H9 (cell line): ENCODE measurements around the gene PACSIN2. TPM values are rescaled to one million over a fixed set of nuclear protein-coding genes. Genes with fewer than 3 reads are reported as not detected.
A peak's percentile ranks its signal among the peaks of the same experiment; 100 is the strongest.

ENCODE experiments used
- DNase-seq: peaks from one replicate; pipeline ENCODE4 v3.0.0-alpha.2; 2017
- H2AFZ ChIP-seq: one replicate; pipeline ENCODE4 v1.6.1; 2013; ENCODE audit warnings: mild to moderate bottlenecking, low read length, control low read depth, moderate library complexity
- H2AK5ac ChIP-seq: 2 replicates; pipeline ENCODE4 v1.6.1; 2013; ENCODE audit warnings: low read length, control low read depth, mixed read lengths; ENCODE audit not compliant: insufficient read length
- H2BK120ac ChIP-seq: one replicate; pipeline ENCODE4 v1.6.1; 2013; ENCODE audit warnings: low read depth, mild to moderate bottlenecking, low read length, control low read depth, inconsistent platforms; ENCODE audit not compliant: poor library complexity, severe bottlenecking
- H2BK12ac ChIP-seq: 2 replicates; pipeline ENCODE4 v1.6.1; 2013; ENCODE audit warnings: low read length, control low read depth, mixed read lengths, low read depth; ENCODE audit not compliant: insufficient read length
- H2BK15ac ChIP-seq: 2 replicates; pipeline ENCODE4 v1.6.1; 2013; ENCODE audit warnings: low read depth, low read length, control low read depth
- H2BK20ac ChIP-seq: one replicate; pipeline ENCODE4 v1.6.1; 2013; ENCODE audit warnings: low read depth, mild to moderate bottlenecking, low read length, control low read depth, inconsistent platforms; ENCODE audit not compliant: poor library complexity, severe bottlenecking
- H2BK5ac ChIP-seq: 2 replicates; pipeline ENCODE4 v1.6.1; 2013; ENCODE audit warnings: low read length, control low read depth, mixed read lengths; ENCODE audit not compliant: insufficient read length
- H3K14ac ChIP-seq: 2 replicates; pipeline ENCODE4 v1.6.1; 2013; ENCODE audit warnings: low read length, control low read depth; ENCODE audit not compliant: insufficient read depth
- H3K18ac ChIP-seq: 2 replicates; pipeline ENCODE4 v1.6.1; 2013; ENCODE audit warnings: low read depth, mild to moderate bottlenecking, mixed read lengths, low read length, control low read depth; ENCODE audit not compliant: insufficient read length
- H3K23ac ChIP-seq: 2 replicates; pipeline ENCODE4 v1.6.1; 2013; ENCODE audit warnings: low read length, control low read depth, mixed read lengths, low read depth; ENCODE audit not compliant: insufficient read length
- H3K23me2 ChIP-seq: 2 replicates; pipeline ENCODE4 v1.6.1; 2013; ENCODE audit warnings: low read depth, mild to moderate bottlenecking, mixed read lengths, low read length, control low read depth; ENCODE audit not compliant: insufficient read length, poor library complexity, severe bottlenecking
- H3K27ac ChIP-seq: 2 replicates; pipeline ENCODE4 v1.5.1; 2013; ENCODE audit warnings: low read length, control low read depth, mixed read lengths, low read depth; ENCODE audit not compliant: insufficient read length
- H3K27me3 ChIP-seq: 2 replicates; pipeline ENCODE4 v1.6.1; 2013; ENCODE audit warnings: low read length, control low read depth, inconsistent platforms; ENCODE audit not compliant: insufficient read depth
- H3K4ac ChIP-seq: 2 replicates; pipeline ENCODE4 v1.6.1; 2013; ENCODE audit warnings: low read depth, mild to moderate bottlenecking, control low read depth, inconsistent platforms, low read length, moderate library complexity
- H3K4me1 ChIP-seq: 2 replicates; pipeline ENCODE4 v1.6.1; 2013; ENCODE audit warnings: low read length, control low read depth, inconsistent platforms; ENCODE audit not compliant: insufficient read depth
- H3K4me2 ChIP-seq: 2 replicates; pipeline ENCODE4 v1.6.1; 2013; ENCODE audit warnings: low read length, control low read depth, mixed read lengths; ENCODE audit not compliant: insufficient read length, insufficient read depth
- H3K56ac ChIP-seq: 2 replicates; pipeline ENCODE4 v1.6.1; 2013; ENCODE audit warnings: low read depth, mild to moderate bottlenecking, mixed read lengths, low read length, control low read depth; ENCODE audit not compliant: insufficient read length
- H3K79me1 ChIP-seq: 2 replicates; pipeline ENCODE4 v1.6.1; 2013; ENCODE audit warnings: low read depth, mild to moderate bottlenecking, moderate library complexity, low read length, control low read depth, inconsistent platforms; ENCODE audit not compliant: insufficient read depth, poor library complexity, severe bottlenecking
- H3K79me2 ChIP-seq: 2 replicates; pipeline ENCODE4 v1.6.1; 2013; ENCODE audit warnings: low read length, control low read depth, inconsistent platforms; ENCODE audit not compliant: insufficient read depth
- H3K9ac ChIP-seq: 2 replicates; pipeline ENCODE4 v1.6.1; 2013; ENCODE audit warnings: low read length, control low read depth, mixed read lengths; ENCODE audit not compliant: insufficient read length; ENCODE audit errors: extremely low read depth
- H3K9me3 ChIP-seq: one replicate; pipeline ENCODE4 v1.6.1; 2013; ENCODE audit warnings: low read depth, low read length, inconsistent platforms; ENCODE audit not compliant: control insufficient read depth
- H3T11ph ChIP-seq: one replicate; pipeline ENCODE4 v1.6.1; 2013; ENCODE audit warnings: mild to moderate bottlenecking, low read length, control low read depth, inconsistent platforms
- H4K20me1 ChIP-seq: one replicate; pipeline ENCODE4 v1.6.1; 2013; ENCODE audit not compliant: control insufficient read depth, insufficient read length, insufficient read depth
- H4K5ac ChIP-seq: 2 replicates; pipeline ENCODE4 v1.6.1; 2013; ENCODE audit warnings: low read depth, mild to moderate bottlenecking, mixed read lengths, low read length, control low read depth; ENCODE audit not compliant: insufficient read length
- H4K8ac ChIP-seq: replicated peaks from 2 replicates; pipeline ENCODE4 v1.6.1; 2013; ENCODE audit warnings: low read length, control low read depth, mixed read lengths, low read depth; ENCODE audit not compliant: insufficient read length
- H4K91ac ChIP-seq: 2 replicates; pipeline ENCODE4 v1.6.1; 2013; ENCODE audit warnings: low read depth, mild to moderate bottlenecking, moderate library complexity, mixed read lengths, low read length, control low read depth; ENCODE audit not compliant: insufficient read length
- H3K27ac Mint-ChIP-seq, 3 experiments: 2 replicates in 2 of 3; 3 replicates in 1 of 3; pipeline ENCODE4 v1.8.0; 2020 to 2021; ENCODE audit warnings: mixed read lengths in 3 of 3, mild to moderate bottlenecking in 1 of 3, moderate library complexity in 1 of 3
- H3K27me3 Mint-ChIP-seq: 2 replicates; pipeline ENCODE4 v1.8.0; 2021; ENCODE audit warnings: low read depth, mild to moderate bottlenecking, moderate library complexity, mixed read lengths
- H3K36me3 Mint-ChIP-seq, 3 experiments: 2 replicates in 2 of 3; 3 replicates in 1 of 3; pipeline ENCODE4 v1.8.0; 2020 to 2021; ENCODE audit warnings: low read depth in 3 of 3, mixed read lengths in 3 of 3; ENCODE audit not compliant: insufficient read depth in 1 of 3
- H3K4me1 Mint-ChIP-seq, 2 experiments: 2 replicates each; pipeline ENCODE4 v1.8.0; 2020; ENCODE audit warnings: mixed read lengths in 2 of 2
- H3K4me3 Mint-ChIP-seq, 2 experiments: 2 replicates in 1 of 2; 3 replicates in 1 of 2; pipeline ENCODE4 v1.8.0; 2020 to 2021; ENCODE audit warnings: mild to moderate bottlenecking in 2 of 2, mixed read lengths in 2 of 2, moderate library complexity in 1 of 2
- H3K9me3 Mint-ChIP-seq, 2 experiments: 2 replicates in 1 of 2; 3 replicates in 1 of 2; pipeline ENCODE4 v1.8.0; 2020; ENCODE audit warnings: mild to moderate bottlenecking in 2 of 2, mixed read lengths in 2 of 2, moderate library complexity in 1 of 2
- WGBS: extraction: QIAGEN DNeasy Blood & Tissue Kit; methylation state at CpG from one replicate; pipeline ENCODE4 v1.1.7; 2013; ENCODE audit warnings: missing lambda C conversion rate, low lambda C conversion rate, mixed read lengths; ENCODE audit not compliant: insufficient read length; ENCODE audit errors: extremely low coverage; 5-methylcytosine and 5-hydroxymethylcytosine counted together
- total RNA-seq: library from RNA; stranded (reverse); gene quantifications from 2 replicates; pipeline ENCODE4 v1.2.1, GENCODE V29; 2021
- TF ChIP-seq, protein P1 (sequence below): fragments of 200-600 bp; sonication (generic); conservative IDR thresholded peaks from 3 replicates; pipeline ENCODE4 v1.8.0; 2021; ENCODE audit warnings: antibody characterized with exemption, mild to moderate bottlenecking

The PACSIN2 gene
- total RNA-seq, 1 experiment from 2014 or later: 62.3 TPM

DNA sequence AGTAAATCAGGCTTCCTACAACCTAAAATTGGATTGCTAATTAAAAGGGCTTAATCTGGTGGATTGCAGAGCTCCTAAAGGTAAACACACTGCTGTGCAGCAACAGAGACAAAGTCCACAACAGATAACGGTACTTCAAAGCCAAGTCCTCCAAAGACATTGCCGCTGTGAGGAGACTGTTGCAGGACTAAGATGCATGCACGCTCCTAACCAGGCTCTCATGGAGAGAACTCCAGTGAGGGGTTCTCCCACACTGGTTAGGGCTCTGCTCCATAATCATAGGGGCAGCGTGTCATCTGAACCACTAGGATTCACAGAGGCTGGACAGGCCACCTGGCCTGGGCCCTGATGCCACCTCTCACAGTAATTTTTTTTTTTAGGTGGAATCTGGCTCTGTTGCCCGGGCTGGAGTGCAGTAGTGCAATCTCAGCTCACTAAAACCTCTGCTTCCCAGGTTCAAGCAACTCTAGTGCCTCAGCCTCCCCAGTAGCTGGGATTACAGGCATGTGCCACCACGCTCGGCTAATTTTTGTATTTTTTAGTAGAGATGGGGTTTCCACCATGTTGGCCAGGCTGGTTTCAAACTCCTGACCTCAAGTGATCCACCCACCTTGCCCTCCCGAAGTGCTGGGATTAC, 101.0 kb downstream of the PACSIN2 start:
- Histone ChIP-seq H2BK15ac (no peak overlapping the region), H3K9me3 (no peaks in the 10 kb centered on the region), H4K20me1 (no peaks in the 10 kb centered on the region), H2BK20ac (no peak overlapping the region), H3K27ac (no peak overlapping the region), H3K79me1 (no peaks in the 10 kb centered on the region), H3K56ac (no peak overlapping the region), H2BK5ac (no peak overlapping the region), H3K23me2 (no peaks in the 10 kb centered on the region), H3K79me2 (peaks cover 4% of the 10 kb centered on the region; the same call in 1 of the 2 replicates), H3T11ph (no peak overlapping the region), H2BK12ac (no peak overlapping the region), H3K4me2 (no peak overlapping the region), H3K4me1 (peaks cover 4% of the 10 kb centered on the region; the same call in 1 of the 2 replicates), H3K9ac (no peak overlapping the region), H4K5ac (no peak overlapping the region), H3K4ac (no peak overlapping the region), H4K91ac (no peak overlapping the region), H2BK120ac (no peak overlapping the region), H3K27me3 (no peaks in the 10 kb centered on the region), H4K8ac (no peak overlapping the region), H2AK5ac (no peak overlapping the region), H3K23ac (no peak overlapping the region), H3K18ac (no peak overlapping the region), H3K14ac (no peak overlapping the region), H2AFZ (no peak overlapping the region)
- peak overlapping the region in 1 of 3 experiments; percentile 87; a peak in 1 of 7 replicates for H3K27ac Mint-ChIP-seq
- H3K9me3 Mint-ChIP-seq: no peaks in the 10 kb centered on the region
- H3K36me3 Mint-ChIP-seq: peaks cover 4 to 26% (median 17%) of the 10 kb centered on the region in 3 experiments; a peak in 6 of 7 replicates
- no CpG with 5 or more reads among the region's 8 CpGs for WGBS
- TF ChIP-seq, protein P1, sequence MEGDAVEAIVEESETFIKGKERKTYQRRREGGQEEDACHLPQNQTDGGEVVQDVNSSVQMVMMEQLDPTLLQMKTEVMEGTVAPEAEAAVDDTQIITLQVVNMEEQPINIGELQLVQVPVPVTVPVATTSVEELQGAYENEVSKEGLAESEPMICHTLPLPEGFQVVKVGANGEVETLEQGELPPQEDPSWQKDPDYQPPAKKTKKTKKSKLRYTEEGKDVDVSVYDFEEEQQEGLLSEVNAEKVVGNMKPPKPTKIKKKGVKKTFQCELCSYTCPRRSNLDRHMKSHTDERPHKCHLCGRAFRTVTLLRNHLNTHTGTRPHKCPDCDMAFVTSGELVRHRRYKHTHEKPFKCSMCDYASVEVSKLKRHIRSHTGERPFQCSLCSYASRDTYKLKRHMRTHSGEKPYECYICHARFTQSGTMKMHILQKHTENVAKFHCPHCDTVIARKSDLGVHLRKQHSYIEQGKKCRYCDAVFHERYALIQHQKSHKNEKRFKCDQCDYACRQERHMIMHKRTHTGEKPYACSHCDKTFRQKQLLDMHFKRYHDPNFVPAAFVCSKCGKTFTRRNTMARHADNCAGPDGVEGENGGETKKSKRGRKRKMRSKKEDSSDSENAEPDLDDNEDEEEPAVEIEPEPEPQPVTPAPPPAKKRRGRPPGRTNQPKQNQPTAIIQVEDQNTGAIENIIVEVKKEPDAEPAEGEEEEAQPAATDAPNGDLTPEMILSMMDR: no peak
- H3K27me3 Mint-ChIP-seq: no peaks in the 10 kb centered on the region
- no peak overlapping the region for H3K4me3 Mint-ChIP-seq
- no peak for DNase-seq
- peaks cover 27 to 32% of the 10 kb centered on the region in 2 experiments for H3K4me1 Mint-ChIP-seq
